Liver (tissue), 9 donors: ENCODE measurements around the gene ASCC1. TPM values are rescaled to one million over a fixed set of nuclear protein-coding genes. Genes with fewer than 3 reads are reported as not detected.

Experiments used
- DNase-seq: peaks from one replicate; pipeline ENCODE4 v3.0.0-alpha.2; 2017; ENCODE audit warnings: low spot score
- H3K27ac ChIP-seq, 2 donors: one replicate each; pipeline ENCODE4 v1.7.0; 2013; ENCODE audit warnings: inconsistent platforms in 2 of 2, low read length in 2 of 2, control low read depth in 1 of 2, low read depth in 1 of 2, mild to moderate bottlenecking in 1 of 2
- H3K27me3 ChIP-seq, 4 donors: one replicate each; pipeline versions ENCODE4 v1.6.1 to v1.7.0; 2013; ENCODE audit warnings: low read length in 3 of 4, inconsistent platforms in 1 of 4, mild to moderate bottlenecking in 1 of 4, moderate library complexity in 1 of 4; ENCODE audit not compliant: control insufficient read depth in 4 of 4, insufficient read depth in 4 of 4
- H3K36me3 ChIP-seq, 4 donors: one replicate each; pipeline versions ENCODE4 v1.6.1 to v1.7.0; 2013; ENCODE audit warnings: low read length in 3 of 4, mild to moderate bottlenecking in 3 of 4, low read depth in 1 of 4, moderate library complexity in 1 of 4; ENCODE audit not compliant: control insufficient read depth in 4 of 4, insufficient read depth in 3 of 4
- H3K4me1 ChIP-seq, 4 donors: one replicate each; pipeline versions ENCODE4 v1.6.1 to v1.7.0; 2013; ENCODE audit warnings: low read length in 3 of 4, mild to moderate bottlenecking in 3 of 4, moderate library complexity in 1 of 4; ENCODE audit not compliant: control insufficient read depth in 4 of 4, insufficient read depth in 4 of 4
- H3K4me3 ChIP-seq, 3 donors: one replicate each; pipeline versions ENCODE4 v1.6.1 to v1.7.0; 2013; ENCODE audit warnings: low read length in 3 of 3, control low read depth in 1 of 3, low read depth in 1 of 3, mild to moderate bottlenecking in 1 of 3
- H3K9ac ChIP-seq, 2 donors: one replicate each; pipeline ENCODE4 v1.7.0; 2013; ENCODE audit warnings: low read length in 2 of 2, mild to moderate bottlenecking in 2 of 2, moderate library complexity in 2 of 2, control low read depth in 1 of 2, low read depth in 1 of 2
- H3K9me3 ChIP-seq, 4 donors: one replicate each; pipeline versions ENCODE4 v1.6.1 to v1.7.0; 2013; ENCODE audit warnings: low read length in 3 of 4; ENCODE audit not compliant: control insufficient read depth in 4 of 4
- ATF3 ChIP-seq: IDR thresholded peaks from 2 replicates; pipeline ENCODE4 v1.6.1; 2016; ENCODE audit warnings: antibody characterized with exemption
- EGR1 ChIP-seq, 2 donors: IDR thresholded peaks; 2 replicates each; pipeline ENCODE4 v1.6.1; 2016 to 2018; ENCODE audit warnings: antibody characterized with exemption in 2 of 2, low read depth in 2 of 2
- FOXA1 ChIP-seq: IDR thresholded peaks from 2 replicates; pipeline ENCODE4 v1.6.1; 2016; ENCODE audit warnings: antibody characterized with exemption
- FOXA2 ChIP-seq: IDR thresholded peaks from 2 replicates; pipeline ENCODE4 v1.6.1; 2016; ENCODE audit warnings: antibody characterized with exemption
- GABPA ChIP-seq, 2 donors: IDR thresholded peaks in 1 of 2; conservative IDR thresholded peaks in 1 of 2; 2 replicates each; pipeline ENCODE4 v1.6.1; 2016; ENCODE audit warnings: antibody characterized with exemption in 2 of 2, mild to moderate bottlenecking in 1 of 2, moderate library complexity in 1 of 2
- HNF4A ChIP-seq, 2 donors: conservative IDR thresholded peaks; 2 replicates each; pipeline ENCODE4 v1.6.1; 2016; ENCODE audit warnings: antibody characterized with exemption in 2 of 2, mild to moderate bottlenecking in 2 of 2
- HNF4G ChIP-seq: IDR thresholded peaks from 2 replicates; pipeline ENCODE4 v1.6.1; 2016; ENCODE audit warnings: antibody characterized with exemption
- JUND ChIP-seq, 2 donors: IDR thresholded peaks; 2 replicates each; pipeline ENCODE4 v1.6.1; 2016; ENCODE audit warnings: antibody characterized with exemption in 2 of 2
- MAX ChIP-seq: IDR thresholded peaks from 2 replicates; pipeline ENCODE4 v1.6.1; 2016; ENCODE audit warnings: antibody characterized with exemption
- NR2F2 ChIP-seq: IDR thresholded peaks from 2 replicates; pipeline ENCODE4 v1.6.1; 2016; ENCODE audit warnings: antibody characterized with exemption
- RAD21 ChIP-seq, 2 donors: IDR thresholded peaks; 2 replicates each; pipeline ENCODE4 v1.6.1; 2016; ENCODE audit warnings: antibody characterized with exemption in 2 of 2, mild to moderate bottlenecking in 2 of 2
- REST ChIP-seq: IDR thresholded peaks from 2 replicates; pipeline ENCODE4 v1.6.1; 2016; ENCODE audit warnings: antibody characterized with exemption, mild to moderate bottlenecking
- RXRA ChIP-seq, 2 donors: IDR thresholded peaks; 2 replicates each; pipeline ENCODE4 v1.6.1; 2017 to 2018; ENCODE audit warnings: antibody characterized with exemption in 2 of 2, mild to moderate bottlenecking in 1 of 2
- SP1 ChIP-seq: IDR thresholded peaks from 2 replicates; pipeline ENCODE4 v1.6.1; 2018; ENCODE audit warnings: antibody characterized with exemption, mild to moderate bottlenecking
- TAF1 ChIP-seq: conservative IDR thresholded peaks from 2 replicates; pipeline ENCODE4 v1.6.1; 2016; ENCODE audit warnings: antibody characterized with exemption, mild to moderate bottlenecking
- YY1 ChIP-seq: IDR thresholded peaks from 2 replicates; pipeline ENCODE4 v1.6.1; 2016; ENCODE audit warnings: antibody characterized with exemption, mild to moderate bottlenecking
- ZBTB33 ChIP-seq: IDR thresholded peaks from 2 replicates; pipeline ENCODE4 v1.6.1; 2016; ENCODE audit warnings: antibody characterized with exemption
- WGBS: extraction: QIAGEN DNeasy Blood & Tissue Kit; methylation state at CpG from one replicate; pipeline ENCODE4 v1.1.7; 2013; 5-methylcytosine and 5-hydroxymethylcytosine counted together
- polyA plus RNA-seq, 2 donors: library from polyadenylated mRNA; stranded (reverse) in 1 of 2; unstranded in 1 of 2; fragments of 200-250 nt in 1 of 2; fragments of >200 nt in 1 of 2; fragmentation: Nextera tagmentation in 1 of 2; extraction: Ambion mirVana in 1 of 2; gene quantifications; one replicate each; pipeline versions ENCODE4 v1.2.1 to v1.2.3, GENCODE V29; 2013 to 2015
- total RNA-seq, 2 donors: library from RNA; depleted of rRNA; stranded (reverse); fragments of >200 nt; gene quantifications; one replicate each; pipeline ENCODE4 v1.2.3, GENCODE V29; 2014
- donor health status: healthy.
- donor health status: healthy.
- donor health status: healthy.
- donor health status: healthy.
- donor health status: healthy.

ASCC1 gene
- total and polyA plus RNA-seq, 4 donors: 6.9 to 13.9 (median 10.2) TPM

- Histone ChIP-seq H3K4me1 (no peaks in the 10 kb centered on the region), H3K9me3 (no peaks in the 10 kb centered on the region), H3K9ac (no peak overlapping the region), H3K4me3 (no peak overlapping the region), H3K27me3 (no peaks in the 10 kb centered on the region), H3K36me3 (peaks cover 5 to 18% (median 12%) of the 10 kb centered on the region in 4 donors), H3K27ac (no peak overlapping the region)
- DNase-seq: no peak
- 96% methylated on average over 1 of the region's 1 CpG for WGBS
- no peak for TF ChIP-seq RAD21 (IDR thresholded peaks at IDR 0.05)
- TF ChIP-seq EGR1 (IDR thresholded peaks at IDR 0.05; ENCODE audit: low read depth in 2 of 2): no peak
- TF ChIP-seq JUND (IDR thresholded peaks at IDR 0.05): no peak
These were observed 11.4 kb downstream of the ASCC1 start for GRCh38 chr10:72204724-72205123.

GRCh38 chr10:72204296-72204695 is 11.8 kb downstream of the ASCC1 start:
- no peak overlapping the region for H3K4me3 ChIP-seq
- no peaks in the 10 kb centered on the region for H3K4me1 ChIP-seq
- no peak overlapping the region for H3K27ac ChIP-seq
- H3K9ac ChIP-seq: no peak overlapping the region
- H3K36me3 ChIP-seq: peaks cover 4 to 17% (median 12%) of the 10 kb centered on the region in 4 donors
- no peak for DNase-seq
- H3K9me3 ChIP-seq: no peaks in the 10 kb centered on the region
- H3K27me3 ChIP-seq: no peaks in the 10 kb centered on the region
- TF ChIP-seq YY1 (no peak), FOXA1 (no peak), ATF3 (no peak), FOXA2 (no peak), REST (no peak), JUND (IDR thresholded peaks at IDR 0.05) (no peak), HNF4A (conservative IDR thresholded peaks at IDR 0.05) (no peak), RXRA (IDR thresholded peaks at IDR 0.05) (no peak), NR2F2 (no peak), ZBTB33 (no peak), MAX (no peak), SP1 (no peak), TAF1 (no peak), EGR1 (IDR thresholded peaks at IDR 0.05; ENCODE audit: low read depth in 2 of 2) (no peak), GABPA (IDR thresholded peaks at IDR 0.05 in 1 of 2, conservative IDR thresholded peaks at IDR 0.05 in 1 of 2) (no peak), HNF4G (no peak)
- WGBS: 95% methylated on average over 9 of the region's 9 CpGs
